ENCODE data around the gene PRDM16. TPM values are rescaled to one million over a fixed set of nuclear protein-coding genes. Genes with fewer than 3 reads are reported as not detected.

The PRDM16 gene
- total and polyA plus RNA-seq, 2 of the 13 experiments (the other 11 are each of a cell fraction or from before 2014, with no cell fraction given), result 0.15 to 0.81 TPM

- FAIRE-seq, result no peak
- peaks cover 100% of the 10 kb centered on the region for H3K4me1 ChIP-seq (ENCODE audit: insufficient read depth, low read length)
- no peak overlapping the region for H3K9ac ChIP-seq (ENCODE audit: insufficient read depth, low read depth, low read length)
- no peaks in the 10 kb centered on the region for H3K9me3 ChIP-seq (ENCODE audit: low read length)
- no peaks in the 10 kb centered on the region for H3K36me3 ChIP-seq (replicated peaks in 1 of 2; ENCODE audit: control insufficient read depth in 1 of 2, insufficient read depth in 2 of 2, low read length in 2 of 2)
- no peaks in the 10 kb centered on the region for H4K20me1 ChIP-seq (ENCODE audit: insufficient read depth, low read length)
- ChIA-PET CTCF (ENCODE audit: low intra/inter-chr PET ratio, low total read pairs) (no interaction called here), POLR2A (interaction anchor here (0.8 to 1.9 kb wide), 5 partner anchors 9 to 111 kb away, joined by 4 to 14 read pairs (median 4); no protein-coding TSS in a partner anchor)
- no peak for TF ChIP-seq NFE2 (CRISPR knock-in tag; IDR thresholded peaks at IDR 0.05)
- TF ChIP-seq ZNF652 (CRISPR knock-in tag; IDR thresholded peaks at IDR 0.05; ENCODE audit: borderline replicate concordance, low read depth), result peak; percentile 84
- TF ChIP-seq HNRNPL (IDR thresholded peaks at IDR 0.05; ENCODE audit: low read depth, low read length), result peak; percentile 76
- 0 out of 2 replicates have a peak, but pooled peaks have one; percentile 7 for TF ChIP-seq MYC (CRISPR knock-in tag; IDR thresholded peaks at IDR 0.05; ENCODE audit: borderline replicate concordance)
- peak; percentile 97 for TF ChIP-seq ZFP91 (CRISPR knock-in tag; IDR thresholded peaks at IDR 0.05; ENCODE audit: borderline replicate concordance)
- DNase-seq (ENCODE audit: low spot score), result no peak
- intact Hi-C loops (cut with micrococcal nuclease; ENCODE audit: unreplicated experiment) (no loop called here), in situ Hi-C loops (cut with HindIII; ENCODE audit: extremely low pct_ligation_motif_present, low pct_unique_long_range_greater_than_20kb) (no loop called here)
- no peak overlapping the region for H3K4me2 ChIP-seq (ENCODE audit: low read depth, low read length)
- H3K27me3 ChIP-seq (ENCODE audit: control insufficient read depth in 1 of 2, insufficient read depth in 2 of 2, low read length in 2 of 2), result no peaks in the 10 kb centered on the region; a peak in 1 of 5 replicates
- no peak overlapping the region for H3K4me3 ChIP-seq (replicated peaks in 1 of 3; ENCODE audit: insufficient read depth in 1 of 3, low read depth in 2 of 3, low read length in 3 of 3)
- ATAC-seq, result no peak
- no TSS peak for BruUV-seq (replicated peaks)
- H2AFZ ChIP-seq (ENCODE audit: low read length), result no peak overlapping the region
- 97% methylated on average over 6 of the region's 12 CpGs for WGBS (ENCODE audit: low lambda C conversion rate)
- H3K27ac ChIP-seq (ENCODE audit: extremely low read length, insufficient read depth, low read length), result no peak overlapping the region
- H3K79me2 ChIP-seq (ENCODE audit: insufficient read depth, low read length), result peaks cover 18% of the 10 kb centered on the region
Measured at GRCh38 chr1:3329640-3330281, 260.8 kb downstream of the PRDM16 start.

- H3K9ac ChIP-seq (ENCODE audit: insufficient read depth, low read depth, low read length), result peak overlapping the region; percentile 21; the same call in 1 of the 2 replicates
- FAIRE-seq, result no peak
- peaks cover 18% of the 10 kb centered on the region for H3K79me2 ChIP-seq (ENCODE audit: insufficient read depth, low read length)
- no peaks in the 10 kb centered on the region for H4K20me1 ChIP-seq (ENCODE audit: insufficient read depth, low read length)
- no peak for ATAC-seq
- ChIA-PET POLR2A (interaction anchor here (0.7 to 1.9 kb wide), 3 partner anchors 10 to 19 kb away, joined by 3 to 14 read pairs (median 10); no protein-coding TSS in a partner anchor), CTCF (ENCODE audit: low intra/inter-chr PET ratio, low total read pairs) (no interaction called here)
- BruUV-seq (replicated peaks), result no TSS peak
- peak; percentile 41 for DNase-seq (ENCODE audit: low spot score)
- no peak overlapping the region for H2AFZ ChIP-seq (ENCODE audit: low read length)
- in situ Hi-C loops (cut with HindIII; ENCODE audit: extremely low pct_ligation_motif_present, low pct_unique_long_range_greater_than_20kb) (no loop called here), intact Hi-C loops (cut with micrococcal nuclease; ENCODE audit: unreplicated experiment) (no loop called here)
- no peak overlapping the region for H3K4me3 ChIP-seq (replicated peaks in 1 of 3; ENCODE audit: insufficient read depth in 1 of 3, low read depth in 2 of 3, low read length in 3 of 3)
- H3K9me3 ChIP-seq (ENCODE audit: low read length), result no peaks in the 10 kb centered on the region
- no peaks in the 10 kb centered on the region for H3K36me3 ChIP-seq (replicated peaks in 1 of 2; ENCODE audit: control insufficient read depth in 1 of 2, insufficient read depth in 2 of 2, low read length in 2 of 2)
- H3K4me2 ChIP-seq (ENCODE audit: low read depth, low read length), result peak overlapping the region; percentile 33; the same call in 1 of the 2 replicates
- H3K27ac ChIP-seq (ENCODE audit: extremely low read length, insufficient read depth, low read length), result peak overlapping the region; percentile 40
- WGBS (ENCODE audit: low lambda C conversion rate), result 17% methylated on average over 1 of the region's 11 CpGs
- H3K27me3 ChIP-seq (ENCODE audit: control insufficient read depth in 1 of 2, insufficient read depth in 2 of 2, low read length in 2 of 2), result no peaks in the 10 kb centered on the region; a peak in 1 of 5 replicates
- peaks cover 100% of the 10 kb centered on the region for H3K4me1 ChIP-seq (ENCODE audit: insufficient read depth, low read length)
- TF ChIP-seq ETV5 (CRISPR knock-in tag; IDR thresholded peaks at IDR 0.05; ENCODE audit: borderline replicate concordance) (peak; percentile 63), ZNF451 (CRISPR knock-in tag; IDR thresholded peaks at IDR 0.05) (no peak), ZBTB33 (CRISPR knock-in tag; IDR thresholded peaks at IDR 0.05) (peak; percentile 8; the same call in 1 of the 2 replicates), U2AF2 (IDR thresholded peaks at IDR 0.05; ENCODE audit: low read depth, low read length) (no peak)
Measured at GRCh38 chr1:3330771-3331245, 261.8 kb downstream of the PRDM16 start.
